Measurements from ENCODE around the gene BFSP1. TPM values are rescaled to one million over a fixed set of nuclear protein-coding genes. Genes with fewer than 3 reads are reported as not detected.

BFSP1 gene
- total RNA-seq, 1 donor: 4.7 TPM

GRCh38 chr20:17571153-17571527 is 40.0 kb upstream of the BFSP1 start:
- DNase-seq (ENCODE audit: low read depth): peak; percentile 47
- peak overlapping the region; percentile 84 for H3K4me3 ChIP-seq (ENCODE audit: low read depth, low read length)
- TF ChIP-seq CTCF (IDR thresholded peaks at IDR 0.05; ENCODE audit: insufficient read depth, low read depth, low read length): no peak

- DNase-seq (ENCODE audit: low read depth): peak; percentile 52
- peak overlapping the region; percentile 84 for H3K4me3 ChIP-seq (ENCODE audit: low read depth, low read length)
- TF ChIP-seq CTCF (IDR thresholded peaks at IDR 0.05; ENCODE audit: insufficient read depth, low read depth, low read length): no peak
Measured at GRCh38 chr20:17570347-17571152, 39.4 kb upstream of the BFSP1 start.

GRCh38 chr20:17569616-17570346 is 38.6 kb upstream of the BFSP1 start, which contains the start of gene DSTN:
Gene DSTN, plus strand, starts transcription at chr20:17570075. Its CDS starts 134 bp downstream, at chr20:17570209.
- peak; percentile 96 for DNase-seq (ENCODE audit: low read depth)
- no peak for TF ChIP-seq CTCF (IDR thresholded peaks at IDR 0.05; ENCODE audit: insufficient read depth, low read depth, low read length)

GRCh38 chr20:17568972-17569521 is 37.9 kb upstream of the BFSP1 start:
- no peak for TF ChIP-seq CTCF (IDR thresholded peaks at IDR 0.05; ENCODE audit: insufficient read depth, low read depth, low read length)
- H3K4me3 ChIP-seq (ENCODE audit: low read depth, low read length): peak overlapping the region; percentile 84
- peak; percentile 98 for DNase-seq (ENCODE audit: low read depth)

More at GRCh38 chr20:17569616-17570346, 38.6 kb upstream of the BFSP1 start, which contains the start of gene DSTN:
- peak within 1 kb of the TSS; percentile 84 for H3K4me3 ChIP-seq (ENCODE audit: low read depth, low read length)

GRCh38 chr20:17568045-17568788 is 37.0 kb upstream of the BFSP1 start:
- DNase-seq (ENCODE audit: low read depth): no peak
- H3K4me3 ChIP-seq (ENCODE audit: low read depth, low read length): peak overlapping the region; percentile 84
- no peak for TF ChIP-seq CTCF (IDR thresholded peaks at IDR 0.05; ENCODE audit: insufficient read depth, low read depth, low read length)

- H3K4me3 ChIP-seq (ENCODE audit: low read depth, low read length): no peak overlapping the region
- DNase-seq (ENCODE audit: low read depth): no peak
- no peak for TF ChIP-seq CTCF (IDR thresholded peaks at IDR 0.05; ENCODE audit: insufficient read depth, low read depth, low read length)
Measured at GRCh38 chr20:17566345-17566744, 35.2 kb upstream of the BFSP1 start.

Data from fibroblast of villous mesenchyme (primary cell).